NK-92 (cell line): ENCODE results near the gene LRBA.
"Not testable (repeated sequence)": the region's sequence is repeated elsewhere in the genome, so short reads cannot be mapped to it uniquely, and the experiment has no call there.

ENCODE experiments used
- DNase-seq: peaks from one replicate; lab custom pipeline; 2025; ENCODE audit not compliant: unreplicated experiment; lab: John Stamatoyannopoulos, UW

Gene LRBA

DNA sequence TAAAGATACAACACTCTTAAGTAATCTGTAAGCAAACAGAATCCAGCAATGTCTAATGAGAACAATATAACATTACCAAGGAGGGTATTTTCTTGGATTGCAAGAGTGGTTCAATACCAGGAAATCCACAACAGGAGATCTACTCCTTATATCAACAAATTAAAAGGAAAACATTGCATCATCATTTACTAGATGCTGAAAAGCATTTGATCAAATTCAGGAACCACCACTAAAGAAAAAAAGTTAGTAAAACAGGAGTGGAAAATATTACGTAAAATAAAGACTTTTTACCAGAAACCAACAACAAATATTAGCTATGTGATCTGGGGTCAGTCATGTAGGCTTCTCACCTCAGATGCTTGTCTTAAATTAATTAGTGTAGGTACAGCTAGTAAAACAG lies 499.9 kb downstream of the LRBA start:
- no peak for DNase-seq

DNA sequence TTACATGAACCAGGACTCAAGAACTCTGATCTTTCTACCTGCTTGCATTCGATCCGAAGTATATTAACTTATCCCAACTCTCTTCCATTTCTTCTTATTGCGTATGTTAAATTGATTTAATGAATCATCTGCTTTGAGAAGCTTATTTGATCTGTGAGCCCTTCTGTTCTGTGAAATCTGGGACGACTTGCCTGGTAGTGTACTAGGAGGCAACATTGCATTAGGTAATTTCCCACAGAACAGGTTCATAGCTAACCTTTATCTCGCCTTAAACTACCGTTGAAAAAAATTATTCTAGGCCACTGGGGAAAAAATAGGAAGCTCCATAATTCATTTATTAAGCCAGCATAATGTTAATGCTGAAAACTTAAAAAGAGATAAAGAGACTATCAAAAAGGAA lies 500.4 kb downstream of the LRBA start:
- no peak for DNase-seq

DNA sequence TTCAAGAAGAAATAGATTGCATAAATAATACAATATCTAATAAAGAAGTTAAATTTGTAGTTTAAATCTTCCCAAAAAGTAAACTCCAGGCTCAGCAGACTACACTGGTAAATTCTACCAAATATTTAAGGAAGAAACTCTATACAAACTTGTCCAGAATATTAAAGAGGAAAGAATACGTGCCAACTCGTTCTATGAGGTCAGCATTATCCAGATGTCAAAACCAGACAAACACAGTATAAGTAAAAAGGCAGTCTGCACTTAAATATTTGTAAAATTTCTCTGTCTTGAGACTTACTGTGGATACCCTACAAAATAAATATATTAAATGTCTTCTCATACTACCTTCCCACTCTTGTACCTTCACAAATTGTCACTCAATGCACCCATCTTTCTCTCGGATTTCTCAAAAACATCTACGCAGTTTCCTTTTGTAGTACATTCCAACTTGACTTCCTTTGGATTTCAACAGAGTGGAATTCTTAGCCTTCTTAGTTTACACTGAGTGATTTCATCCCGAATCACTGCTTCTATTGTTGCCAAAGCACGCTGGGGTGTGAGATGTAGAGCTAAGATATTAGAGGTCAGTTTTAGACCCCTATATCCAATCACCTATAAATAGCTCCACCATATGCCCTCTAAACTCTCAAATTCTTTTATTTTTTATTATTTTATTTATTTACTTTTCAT lies 504.8 kb downstream of the LRBA start:
- no peak for DNase-seq

DNA sequence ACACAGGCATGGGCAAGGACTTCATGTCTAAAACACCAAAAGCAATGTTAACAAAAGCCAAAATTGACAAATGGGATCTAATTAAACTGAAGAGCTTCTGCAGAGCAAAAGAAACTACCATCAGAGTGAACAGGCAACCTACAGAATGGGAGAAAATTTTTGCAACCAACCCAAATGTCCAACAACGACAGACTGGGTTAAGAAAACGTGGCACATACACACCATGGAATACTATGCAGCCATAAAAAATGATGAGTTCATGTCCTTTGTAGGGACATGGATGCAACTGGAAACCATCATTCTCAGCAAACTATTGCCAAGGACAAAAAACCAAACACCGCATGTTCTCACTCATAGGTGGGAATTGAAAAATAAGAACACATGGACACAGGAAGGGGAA lies 507.4 kb downstream of the LRBA start:
- not testable (repeated sequence) for DNase-seq

DNA sequence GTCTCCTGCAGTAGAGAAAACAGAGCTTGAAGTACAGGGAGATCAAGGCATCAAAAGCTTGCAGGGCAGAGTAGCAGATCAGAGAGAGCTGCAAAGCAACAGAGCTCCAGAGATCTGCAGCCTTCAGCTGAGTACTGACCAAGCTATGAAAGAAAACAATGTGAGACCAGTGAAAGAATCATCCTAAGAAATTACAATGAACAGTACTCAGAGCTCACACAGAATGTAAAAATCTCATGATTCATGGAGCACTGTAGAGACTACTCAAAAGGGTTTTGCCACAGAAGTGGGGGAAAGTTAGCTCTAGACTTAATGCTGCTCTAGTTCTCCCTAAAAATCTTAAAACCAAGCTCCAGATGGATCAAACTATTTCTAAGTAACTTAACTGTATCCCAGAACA lies 513.1 kb downstream of the LRBA start:
- no peak for DNase-seq

DNA sequence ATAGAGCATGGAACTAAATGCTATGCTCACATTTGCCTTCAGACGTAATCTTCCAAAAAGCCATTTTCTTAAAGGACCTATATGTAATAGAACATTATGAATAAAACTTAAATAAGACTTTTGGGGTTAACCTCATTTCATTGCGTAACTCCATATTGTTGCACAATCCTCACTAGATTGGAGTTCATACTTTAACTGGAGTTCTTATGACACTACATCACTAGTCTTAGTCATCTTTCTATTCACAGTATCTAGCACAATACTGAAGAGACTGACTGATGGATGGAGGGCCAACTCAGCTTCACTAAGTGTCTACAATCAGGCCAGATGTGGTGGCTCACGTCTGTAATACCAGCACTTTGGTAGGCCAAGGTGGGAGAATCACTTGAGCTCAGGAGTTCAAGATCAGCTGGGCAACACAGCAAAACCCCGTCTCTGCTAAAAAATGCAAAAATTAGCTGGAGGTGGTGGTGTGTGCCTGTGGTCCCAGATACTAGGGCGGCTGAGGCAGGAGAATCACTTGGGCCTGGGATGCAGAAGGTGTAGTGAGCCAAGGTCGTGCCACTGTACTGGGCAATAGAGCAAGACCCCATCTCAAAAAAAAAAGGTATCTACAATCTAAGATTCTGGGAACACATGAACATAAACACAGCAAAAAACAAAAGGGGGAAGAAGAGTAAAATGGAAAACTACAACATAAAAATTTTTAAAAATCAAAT lies 513.9 kb downstream of the LRBA start:
- no peak for DNase-seq

DNA sequence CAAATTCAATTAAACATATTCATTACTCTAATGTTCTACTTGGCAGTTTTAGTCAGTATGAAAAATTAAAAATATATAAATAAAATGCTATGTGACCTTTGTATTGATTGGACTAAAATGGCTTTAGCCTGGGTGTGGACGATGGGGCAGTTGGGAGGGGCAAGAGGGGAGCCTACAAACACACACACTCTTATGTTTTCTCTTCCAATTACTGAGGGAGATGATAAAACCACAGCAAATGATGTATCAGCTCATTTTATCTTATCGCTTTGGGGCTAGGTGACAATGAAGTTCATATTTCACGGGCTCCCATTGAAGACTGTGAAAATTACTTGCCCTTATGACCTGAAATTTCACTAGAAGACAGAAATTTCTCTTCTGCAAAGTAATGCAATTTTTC lies 517.5 kb downstream of the LRBA start:
- DNase-seq, result no peak

DNA sequence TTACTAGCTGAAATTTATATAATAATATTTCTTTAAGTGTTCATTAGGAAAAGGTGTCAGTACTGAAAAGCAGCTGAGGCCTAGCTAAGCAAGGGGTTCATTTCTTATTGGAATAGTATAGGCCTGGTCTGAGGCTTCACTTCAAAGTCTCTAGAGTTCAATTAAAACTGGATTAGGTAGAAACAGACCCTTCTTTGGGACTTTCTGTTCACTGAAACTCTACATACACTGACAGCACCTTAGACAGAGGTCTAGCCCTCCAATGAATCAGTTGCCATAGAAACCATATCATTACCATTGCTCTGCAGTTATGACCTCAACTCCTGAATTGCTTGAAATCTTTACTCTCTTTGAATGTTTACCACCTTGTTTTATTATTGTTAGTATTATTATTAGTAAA lies 519.5 kb downstream of the LRBA start:
- no peak for DNase-seq

DNA sequence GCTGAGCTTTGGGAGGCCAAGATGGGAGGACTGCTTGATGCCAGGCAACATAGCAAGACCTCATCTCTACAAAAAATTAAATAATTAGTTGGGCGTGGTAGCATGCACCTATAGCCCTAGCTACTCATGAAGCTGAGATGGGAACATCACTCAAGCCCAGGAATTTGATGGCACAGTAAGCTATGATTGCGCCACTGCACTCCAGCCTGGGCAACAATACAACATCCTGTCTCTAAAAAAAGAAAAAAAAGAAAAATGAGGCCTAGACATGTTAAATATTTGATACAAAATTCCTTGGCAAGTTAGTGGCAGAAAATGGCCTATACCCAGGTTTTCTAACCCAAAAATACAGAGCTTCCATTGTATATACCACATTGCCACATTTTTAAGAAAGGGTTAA lies 521.2 kb downstream of the LRBA start:
- DNase-seq, result no peak

DNA sequence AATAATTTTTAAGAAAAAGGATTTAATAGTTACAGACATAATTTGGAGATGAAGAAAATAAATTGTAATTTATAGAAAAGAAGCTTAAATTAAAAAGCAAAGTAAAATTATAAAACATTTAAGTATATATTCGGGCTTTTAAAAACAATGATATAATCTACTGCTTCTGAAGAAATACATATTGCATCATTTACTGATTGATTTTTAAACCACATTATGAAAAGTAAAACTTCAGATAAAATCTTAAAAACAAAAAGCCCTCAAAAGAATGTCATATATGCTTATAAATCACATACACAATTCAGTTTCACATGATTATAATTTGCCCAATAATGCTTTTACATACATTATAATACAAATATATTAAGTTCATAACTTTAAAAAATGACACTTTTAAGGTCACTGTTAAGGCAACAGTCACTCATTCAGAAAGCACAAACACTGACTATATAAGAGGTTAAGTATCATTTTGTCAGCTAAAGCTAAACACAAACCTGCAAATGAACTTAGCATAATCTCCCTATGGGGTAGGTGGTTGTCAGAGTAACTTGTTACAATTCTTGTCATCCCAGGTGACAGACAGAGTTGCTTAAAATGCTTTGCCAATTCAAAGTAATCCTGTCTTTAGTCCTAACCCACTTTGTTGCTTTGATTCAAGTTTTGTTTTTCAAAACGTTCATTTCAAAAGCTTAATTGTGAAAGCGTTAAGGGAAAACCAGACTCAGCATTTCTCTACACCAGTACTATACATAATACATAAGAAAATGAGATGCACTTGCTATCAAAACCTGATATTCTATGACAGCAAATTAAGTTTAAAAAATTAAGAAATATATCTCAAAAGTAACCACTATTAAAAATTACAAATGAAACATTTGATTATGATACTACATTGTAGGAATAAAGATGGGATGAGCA lies 523.7 kb downstream of the LRBA start:
- DNase-seq, result no peak

DNA sequence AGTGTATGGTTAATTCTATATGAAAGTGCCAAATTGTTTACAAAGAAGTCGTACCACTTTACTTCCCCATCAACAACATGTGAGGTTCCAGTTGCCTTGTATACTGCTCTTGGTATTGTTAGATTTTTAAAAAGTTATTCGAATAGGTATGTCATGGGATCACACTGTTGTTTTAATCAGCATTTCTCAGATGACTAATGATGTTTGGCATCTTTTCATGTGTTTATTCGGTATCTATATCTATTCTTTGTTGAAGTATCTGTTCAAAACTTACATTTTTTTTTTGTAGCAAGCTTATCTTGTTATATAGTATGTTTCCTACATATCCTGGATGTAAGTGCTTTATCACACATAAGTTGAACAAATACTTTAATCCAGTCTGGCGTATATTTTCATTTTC lies 532.5 kb downstream of the LRBA start:
- DNase-seq, result no peak

DNA sequence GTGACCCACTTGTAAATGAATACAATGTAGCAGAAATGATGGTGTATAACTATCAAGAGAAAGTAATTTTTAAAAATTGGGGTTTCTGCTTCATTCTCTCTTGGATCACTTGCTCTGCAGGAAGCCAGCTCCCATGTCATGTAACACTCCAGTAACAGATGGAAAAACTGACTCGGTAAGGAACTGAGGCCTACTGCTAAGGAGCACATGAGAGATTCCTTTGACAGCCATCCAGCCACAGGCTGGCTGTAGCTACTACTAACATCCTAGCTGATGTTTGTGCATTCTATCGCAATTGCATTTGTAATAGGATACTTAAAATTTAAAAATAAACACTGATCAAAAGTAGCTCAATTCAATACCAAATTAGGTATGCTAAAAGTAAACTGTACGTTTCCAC lies 535.4 kb downstream of the LRBA start:
- no peak for DNase-seq

DNA sequence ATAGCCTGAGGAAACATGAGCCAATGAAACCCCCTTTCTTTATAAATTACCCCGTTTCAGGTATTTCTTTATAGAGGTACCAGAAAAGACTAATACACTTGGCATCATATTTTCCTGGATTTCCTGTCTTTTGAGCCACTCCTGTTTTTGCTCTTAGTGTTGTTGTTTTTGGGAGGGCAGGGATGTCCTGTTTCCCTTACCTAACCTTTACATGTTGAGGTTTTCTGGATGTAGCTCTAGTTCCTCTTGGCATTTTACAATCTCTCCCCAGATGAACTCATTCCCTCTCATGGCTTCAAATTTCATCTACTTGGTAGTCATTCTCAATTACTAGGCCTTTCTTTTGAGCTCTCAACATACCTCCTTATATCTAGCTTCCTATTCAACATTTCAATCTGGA lies 537.2 kb downstream of the LRBA start:
- no peak for DNase-seq

DNA sequence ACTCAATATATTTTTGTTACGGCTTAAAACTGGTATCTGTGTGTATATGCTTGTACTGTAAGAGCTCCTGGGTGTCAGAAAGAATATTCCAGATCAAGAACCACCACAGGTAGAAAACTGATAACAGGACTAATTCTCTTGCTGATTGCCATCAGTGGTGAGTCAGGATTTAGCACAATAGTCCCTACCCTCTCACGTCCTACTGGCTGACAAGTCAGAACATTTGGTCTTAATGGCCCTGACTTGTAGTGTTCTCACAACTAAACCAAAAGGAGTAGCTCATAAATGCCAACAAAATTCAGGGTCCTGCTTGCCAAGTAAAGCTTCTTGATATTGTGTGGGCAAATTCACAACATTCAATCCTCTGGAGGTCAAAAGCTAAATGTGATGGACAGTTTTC lies 538.3 kb downstream of the LRBA start:
- DNase-seq, result no peak

DNA sequence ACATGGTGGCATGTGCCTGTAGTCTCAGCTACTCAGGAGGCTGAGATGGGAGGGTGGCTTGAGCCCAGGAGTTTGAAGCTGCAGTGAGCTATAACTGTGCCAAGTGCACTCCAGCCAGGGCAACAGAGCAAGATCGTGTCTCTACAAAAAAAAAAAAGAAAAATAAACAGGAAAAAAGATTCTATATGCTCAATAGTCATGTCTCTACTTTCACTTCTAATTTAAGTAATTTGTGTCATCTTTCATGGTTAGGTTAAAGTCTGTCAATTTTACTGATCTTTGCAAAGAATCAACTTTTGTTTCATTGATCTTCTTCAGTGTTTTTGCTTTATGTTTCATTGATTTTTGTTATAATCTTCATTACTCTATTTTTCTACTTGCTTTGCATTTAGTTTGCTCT lies 539.3 kb downstream of the LRBA start:
- DNase-seq, result no peak

DNA sequence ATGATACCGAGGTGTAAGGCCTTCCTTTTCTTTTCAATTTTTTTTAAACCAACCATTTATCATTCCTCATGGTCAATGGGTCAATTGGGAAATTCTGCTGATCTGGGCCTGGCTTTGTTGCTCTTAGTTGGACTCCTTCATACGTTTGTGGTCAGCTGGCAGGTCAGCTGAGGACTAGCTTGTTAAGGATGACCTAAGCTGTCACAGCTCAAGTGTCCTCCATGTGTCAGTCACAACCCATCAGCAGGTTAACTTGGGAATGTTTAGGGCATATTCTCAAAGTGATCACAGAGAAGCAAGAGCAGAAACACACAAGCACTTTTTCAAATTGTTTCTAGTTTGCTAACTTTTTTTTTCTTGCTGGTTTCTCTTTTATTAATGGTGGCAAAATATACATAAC lies 550.6 kb downstream of the LRBA start:
- no peak for DNase-seq

DNA sequence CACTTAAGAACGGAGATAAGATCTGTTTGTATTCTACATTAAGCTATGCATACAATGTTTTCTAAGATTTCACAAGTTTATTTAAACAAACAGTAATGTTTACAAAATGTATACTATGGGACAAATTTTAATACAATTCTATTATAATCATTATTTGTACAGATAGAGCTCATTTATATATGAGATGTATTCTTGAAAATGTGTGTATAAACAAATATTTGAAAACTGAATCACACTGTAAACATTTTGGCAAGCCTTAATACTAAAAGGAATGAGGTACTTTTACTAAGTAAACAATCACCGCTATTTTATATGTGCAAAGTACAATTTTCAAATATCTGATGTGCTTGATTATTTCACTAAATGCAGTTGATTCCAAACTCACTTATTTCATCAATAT lies 552.3 kb downstream of the LRBA start:
- DNase-seq, result no peak

DNA sequence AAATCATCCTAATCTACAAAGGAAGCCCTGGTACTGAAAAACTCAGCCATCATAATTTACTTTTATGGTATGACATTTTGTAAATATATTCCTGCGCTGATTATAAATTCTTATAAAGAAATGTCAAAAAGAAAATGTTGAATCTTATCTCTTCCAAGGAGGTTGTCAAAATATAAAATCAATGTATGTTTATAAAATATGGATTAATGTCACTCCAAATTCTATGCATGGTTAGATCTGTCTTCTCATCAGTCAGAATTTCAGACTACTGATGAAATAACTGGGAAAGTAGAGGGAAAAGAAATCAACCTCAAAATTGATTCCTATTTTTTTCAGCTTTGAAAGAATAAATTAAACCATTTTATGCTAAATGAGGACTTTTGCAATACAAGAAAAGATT lies 553.1 kb downstream of the LRBA start:
- no peak for DNase-seq

DNA sequence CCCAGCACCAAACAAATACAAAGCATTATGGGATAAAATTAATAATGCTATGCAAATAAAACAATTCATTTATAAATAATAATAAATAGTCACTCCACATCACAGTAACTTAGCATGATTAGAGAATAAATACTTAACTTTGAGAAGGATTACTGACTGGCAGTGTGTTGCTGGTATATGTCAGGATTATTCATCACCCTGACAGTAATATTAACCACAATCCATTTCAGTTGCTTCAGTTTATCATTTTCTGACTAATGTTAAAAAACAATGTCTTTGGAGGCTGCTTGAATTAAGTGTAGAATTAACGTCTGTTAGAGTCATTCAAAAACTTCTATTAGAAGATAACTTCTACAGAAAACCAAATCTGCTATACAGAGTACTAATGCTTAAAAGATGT lies 557.3 kb downstream of the LRBA start:
- no peak for DNase-seq

DNA sequence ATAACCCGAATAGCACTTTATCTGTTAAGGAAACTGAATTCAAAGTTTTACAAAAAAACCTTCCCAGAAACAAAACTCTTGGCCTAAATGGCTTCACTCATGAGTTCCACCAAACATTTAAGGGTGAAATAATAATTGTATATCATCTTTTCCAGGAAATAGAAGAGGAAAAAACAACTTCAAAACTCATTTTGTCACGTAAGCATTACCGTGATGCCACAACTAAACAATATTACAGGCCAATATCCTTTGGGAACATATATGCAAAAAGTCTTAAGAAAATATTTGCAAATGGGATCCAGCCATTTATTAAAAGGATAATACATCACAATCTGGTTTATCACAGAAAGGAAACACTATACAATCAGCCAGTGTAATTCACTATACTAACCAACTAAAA lies 563.2 kb downstream of the LRBA start:
- no peak for DNase-seq

DNA sequence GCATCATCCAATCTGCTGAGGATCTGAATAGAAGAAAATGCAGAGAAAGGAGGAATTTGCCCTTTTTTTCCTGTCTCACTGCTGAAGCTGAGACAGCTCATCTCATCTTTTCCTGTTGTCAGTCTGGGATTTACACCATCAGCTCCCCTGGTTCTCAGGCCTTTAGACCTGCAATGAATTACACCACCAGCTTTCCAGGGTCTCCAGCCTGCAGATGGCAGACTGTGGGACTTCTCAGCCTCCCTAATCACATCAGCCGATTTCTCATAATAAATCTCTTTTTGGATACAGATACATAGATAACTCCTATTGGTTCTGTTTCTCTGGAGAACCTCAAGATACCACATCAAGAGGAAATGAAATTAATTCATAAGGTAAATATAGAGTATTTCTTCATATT lies 567.7 kb downstream of the LRBA start:
- no peak for DNase-seq

DNA sequence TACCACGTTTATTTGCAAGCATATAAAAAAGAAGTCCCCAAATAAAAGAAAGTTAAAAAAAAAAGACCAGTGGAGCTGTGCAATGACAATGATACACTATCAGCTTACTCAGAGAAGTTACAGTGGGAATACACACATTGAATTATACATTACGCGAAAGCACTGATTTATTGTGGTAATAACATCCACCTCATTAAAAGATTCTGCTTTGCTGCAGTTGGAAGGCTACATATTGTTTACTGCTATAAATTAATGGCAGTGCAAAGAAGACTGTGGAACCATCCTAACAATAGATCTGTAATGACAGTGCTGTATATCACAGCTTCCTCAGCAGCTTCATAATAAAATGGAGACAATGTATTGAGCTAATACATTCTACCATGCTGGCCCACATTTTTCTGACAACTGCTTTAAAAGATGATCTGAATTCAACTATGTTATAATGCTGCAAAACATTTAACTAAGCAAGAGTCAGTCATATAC lies 575.6 kb downstream of the LRBA start:
- no peak for DNase-seq
